Glomerular visceral epithelial cell (primary cell): Measurements from ENCODE around the gene HOXC11.

Experiments used
- DNase-seq: peaks from one replicate; pipeline ENCODE4 v3.0.0-alpha.2; 2016; ENCODE audit errors: extremely low spot score

HOXC11 gene

DNA sequence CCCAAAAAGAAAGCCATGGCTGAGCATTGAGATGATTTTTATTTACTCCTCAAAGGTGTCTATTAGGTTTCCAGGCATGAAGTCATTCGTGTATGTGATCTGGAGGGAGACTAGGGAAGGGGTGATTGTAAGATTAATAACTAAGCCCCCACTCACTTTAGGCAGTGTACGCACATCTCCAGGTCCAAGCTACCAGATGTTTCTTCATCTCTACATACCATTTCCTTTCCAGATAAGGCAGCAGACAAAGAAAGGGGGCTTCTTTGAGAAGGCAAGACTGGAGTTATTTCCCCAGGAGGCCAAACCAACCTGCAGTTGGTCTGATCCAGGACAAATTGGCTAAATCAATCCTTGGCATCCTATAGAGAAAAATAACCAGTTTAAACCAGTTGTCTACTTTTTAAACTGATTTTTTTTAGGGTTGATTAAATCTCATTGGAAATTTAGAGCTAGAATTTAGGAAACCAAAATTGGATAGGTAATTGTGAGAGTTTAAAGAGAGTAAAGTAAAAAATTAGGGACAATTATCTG lies 30.4 kb upstream of the HOXC11 start:
- no peak for DNase-seq

DNA sequence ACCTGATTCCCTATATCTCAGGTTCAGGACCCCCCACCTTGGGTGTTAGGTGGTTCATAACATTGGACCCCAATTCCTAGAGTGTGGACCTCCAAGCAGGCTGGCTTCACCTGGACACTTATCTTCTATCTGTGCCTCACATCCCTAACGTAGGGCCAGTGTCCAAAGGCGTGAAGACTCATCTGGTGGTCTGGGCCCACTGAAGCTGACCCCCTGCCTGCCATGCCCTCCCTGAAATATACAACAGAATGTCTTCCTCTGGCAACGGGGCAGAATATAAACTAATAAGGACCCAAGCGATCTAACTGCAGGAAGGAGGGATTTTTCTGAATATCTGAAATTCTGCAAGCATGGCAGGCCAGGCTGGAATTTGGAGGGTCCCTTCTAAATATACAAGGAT lies 28.7 kb upstream of the HOXC11 start:
- DNase-seq, result no peak

DNA sequence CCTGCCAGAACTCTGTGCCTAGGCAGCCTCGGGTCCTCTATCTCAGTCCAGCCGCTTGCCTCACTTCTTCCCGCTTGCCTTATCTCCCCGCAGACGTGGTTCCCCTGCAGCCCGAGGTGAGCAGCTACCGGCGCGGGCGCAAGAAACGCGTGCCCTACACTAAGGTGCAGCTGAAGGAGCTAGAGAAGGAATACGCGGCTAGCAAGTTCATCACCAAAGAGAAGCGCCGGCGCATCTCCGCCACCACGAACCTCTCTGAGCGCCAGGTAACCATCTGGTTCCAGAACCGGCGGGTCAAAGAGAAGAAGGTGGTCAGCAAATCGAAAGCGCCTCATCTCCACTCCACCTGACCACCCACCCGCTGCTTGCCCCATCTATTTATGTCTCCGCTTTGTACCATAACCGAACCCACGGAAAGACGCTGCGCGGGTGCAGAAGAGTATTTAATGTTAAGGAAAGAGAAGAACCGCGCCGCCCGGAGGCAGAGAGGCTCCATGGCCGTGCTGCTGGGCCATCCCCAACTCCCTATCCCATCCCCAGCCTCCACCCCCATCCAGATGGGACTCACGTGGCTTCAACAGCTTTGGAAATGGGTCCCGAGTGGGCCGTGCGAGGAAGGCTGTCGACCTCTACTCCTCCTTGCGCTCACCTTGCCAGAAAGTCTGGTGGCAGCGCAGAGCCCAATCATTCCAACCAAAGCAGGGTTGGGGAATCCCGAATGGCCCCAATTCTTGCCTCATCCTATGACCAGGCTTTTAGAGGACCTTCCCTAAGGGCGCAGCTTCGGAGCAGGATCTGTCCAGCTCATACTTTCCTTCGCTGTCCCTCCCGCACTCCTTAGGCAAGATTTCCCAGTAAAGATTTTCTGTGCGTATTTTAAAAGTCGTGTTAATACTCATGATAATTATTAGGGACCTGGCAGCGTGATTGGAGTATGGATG lies 27.7 kb upstream of the HOXC11 start:
- no peak for DNase-seq

DNA sequence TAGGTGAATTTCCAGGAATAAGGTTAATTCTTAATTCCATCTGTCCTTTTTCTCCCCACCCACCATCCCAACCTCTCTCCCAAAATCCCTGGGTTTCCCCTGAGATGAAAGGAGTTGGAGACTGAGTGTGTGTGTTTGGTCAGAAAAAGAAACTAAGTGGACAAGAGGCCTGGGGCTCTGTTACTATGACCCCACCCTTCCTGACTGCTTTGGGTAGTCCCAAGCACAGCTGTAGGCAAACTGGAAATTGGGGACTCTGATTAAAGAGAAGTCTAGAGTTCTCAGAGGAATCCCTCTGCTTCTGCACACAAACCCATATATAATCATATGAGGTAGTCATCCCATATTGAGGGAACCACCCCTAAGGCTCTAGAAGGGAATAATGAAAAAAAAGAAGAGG lies 25.2 kb upstream of the HOXC11 start:
- DNase-seq, result no peak

DNA sequence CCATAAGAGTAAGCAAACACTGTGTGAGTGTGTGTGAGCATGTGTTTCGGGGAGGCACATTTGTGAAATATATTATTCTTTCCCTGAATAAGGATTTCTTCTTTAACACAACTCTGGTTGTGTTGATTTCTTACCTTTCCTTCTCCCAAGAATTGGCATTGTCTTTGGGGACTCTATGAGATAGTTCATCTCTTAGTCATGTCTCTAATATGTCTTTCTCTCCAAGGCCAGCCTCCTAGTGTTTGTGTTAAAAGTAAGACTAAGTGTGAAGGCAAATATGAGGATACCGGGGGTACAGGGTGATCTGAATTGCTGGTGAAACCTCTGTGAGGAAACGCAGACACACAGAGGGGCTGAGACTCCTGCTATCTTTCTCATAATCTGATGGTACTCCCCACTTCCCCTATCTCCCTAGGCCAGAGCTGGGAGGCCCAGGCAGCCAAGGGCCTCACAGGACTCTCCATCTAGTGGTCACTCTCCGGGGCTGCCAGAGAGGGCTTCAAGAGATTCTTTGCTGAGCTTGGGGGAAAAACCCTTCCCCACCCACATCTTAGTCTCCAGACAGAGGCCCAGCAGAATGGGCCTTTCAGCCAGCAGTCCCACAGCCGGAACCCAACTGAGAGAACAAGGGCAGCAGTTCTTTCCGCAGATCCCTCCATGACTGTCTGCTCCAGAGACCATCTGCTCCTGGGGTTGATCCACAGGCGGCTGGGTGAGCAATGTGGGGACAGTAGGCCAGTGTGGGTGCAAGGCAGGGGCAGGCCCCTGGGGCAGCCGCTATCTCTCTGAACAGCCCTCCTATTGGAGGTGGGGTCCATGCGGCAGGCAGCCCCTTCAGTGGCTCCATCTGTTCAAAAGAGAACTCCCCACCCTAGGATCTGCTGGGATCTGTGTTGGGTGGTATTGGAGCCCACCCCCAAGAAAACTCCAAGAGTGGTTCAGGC lies 24.0 kb upstream of the HOXC11 start:
- no peak for DNase-seq

DNA sequence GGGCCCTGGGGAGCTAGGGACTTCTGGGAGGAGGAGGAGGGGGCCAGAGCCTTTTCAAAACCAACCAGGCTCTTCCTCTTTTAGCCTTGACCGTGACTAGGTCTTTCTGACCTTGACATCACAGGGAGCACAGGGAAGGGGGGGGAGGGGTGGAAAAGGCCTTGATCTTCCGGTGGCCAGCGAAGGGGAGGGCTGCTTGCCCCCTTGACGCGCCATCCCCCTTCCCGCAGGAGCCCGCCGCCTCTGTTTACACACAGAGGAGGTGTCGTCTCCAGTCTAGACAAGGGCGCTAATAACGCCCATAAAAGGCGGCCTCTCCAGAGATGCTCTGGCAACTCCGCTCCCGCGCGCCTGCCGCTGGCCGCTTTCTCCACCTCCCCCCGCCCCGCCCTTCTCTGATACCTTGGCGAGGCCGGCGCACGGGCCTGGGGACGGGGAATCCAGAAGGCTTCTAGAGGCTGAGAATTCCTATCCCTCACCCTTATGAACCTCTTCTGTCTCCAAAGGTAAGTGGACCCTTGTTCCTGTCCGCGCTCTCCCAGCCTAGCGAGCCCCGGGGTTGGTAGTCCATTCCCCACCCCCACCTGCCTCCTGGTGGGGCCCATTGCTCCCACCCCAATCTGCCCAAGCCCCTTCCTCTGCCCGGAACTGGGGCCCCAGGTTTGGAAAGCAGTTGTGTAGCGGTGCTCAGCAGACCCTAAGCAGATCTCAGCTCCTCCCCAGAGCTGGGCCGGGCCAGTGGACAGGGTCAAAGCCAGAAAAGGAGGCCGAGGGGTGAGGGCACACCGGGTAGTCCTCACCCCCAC lies 23.1 kb upstream of the HOXC11 start:
- DNase-seq, result no peak

DNA sequence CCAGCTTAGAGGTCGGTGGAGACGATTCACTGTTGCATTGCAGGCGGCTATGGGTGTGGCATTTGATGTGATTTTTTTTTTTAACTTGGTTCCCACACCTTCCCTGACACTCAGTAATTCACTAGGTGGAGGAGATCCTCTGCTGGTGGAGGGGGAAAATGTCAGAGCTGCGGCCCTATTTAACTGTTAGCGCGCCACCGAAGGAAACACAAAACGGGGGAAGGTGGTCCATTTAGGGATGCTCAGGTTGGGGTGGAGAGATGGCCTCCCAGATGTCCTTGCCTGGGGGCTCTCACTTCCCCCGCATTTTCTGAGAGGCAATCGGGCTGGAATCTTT lies 22.5 kb upstream of the HOXC11 start:
- no peak for DNase-seq

DNA sequence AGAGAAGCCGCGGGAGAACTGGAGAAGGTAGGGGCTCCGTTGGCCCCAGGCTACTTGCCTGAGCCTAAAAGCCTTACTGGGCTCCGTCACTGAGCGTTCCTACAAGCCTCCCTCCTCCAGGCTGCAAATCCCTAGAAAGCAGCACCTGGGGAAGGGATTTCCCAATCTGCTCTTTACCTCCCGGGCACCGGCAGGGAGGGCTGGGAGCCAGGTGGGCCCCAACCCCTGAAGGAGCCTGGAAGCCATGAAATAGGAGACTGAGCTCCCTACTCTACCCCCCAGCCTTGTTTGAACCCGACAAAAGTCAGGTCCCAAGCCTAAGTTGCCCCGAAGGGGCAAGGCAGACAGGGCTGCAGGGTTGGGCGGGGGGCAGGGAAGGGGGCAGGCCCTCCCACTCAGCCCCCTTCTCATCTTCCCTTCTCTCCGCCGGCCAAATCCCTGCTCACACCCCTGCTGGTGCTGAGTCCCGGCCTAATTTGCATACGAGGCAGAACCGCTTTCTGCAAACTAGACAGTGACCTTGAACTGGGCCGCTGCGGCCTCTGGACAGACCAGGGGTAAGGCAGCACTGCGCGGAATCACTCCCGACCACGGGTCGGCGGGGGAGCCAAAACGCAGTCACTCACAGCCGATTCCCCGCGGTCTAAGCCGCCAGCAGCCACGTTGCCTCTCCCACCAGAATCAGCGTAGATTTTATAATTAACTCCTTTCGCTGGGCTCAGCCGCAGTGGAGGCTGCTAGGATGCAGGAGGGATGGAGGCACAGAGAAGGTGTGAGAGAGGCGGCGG lies 21.9 kb upstream of the HOXC11 start:
- DNase-seq, result no peak

DNA sequence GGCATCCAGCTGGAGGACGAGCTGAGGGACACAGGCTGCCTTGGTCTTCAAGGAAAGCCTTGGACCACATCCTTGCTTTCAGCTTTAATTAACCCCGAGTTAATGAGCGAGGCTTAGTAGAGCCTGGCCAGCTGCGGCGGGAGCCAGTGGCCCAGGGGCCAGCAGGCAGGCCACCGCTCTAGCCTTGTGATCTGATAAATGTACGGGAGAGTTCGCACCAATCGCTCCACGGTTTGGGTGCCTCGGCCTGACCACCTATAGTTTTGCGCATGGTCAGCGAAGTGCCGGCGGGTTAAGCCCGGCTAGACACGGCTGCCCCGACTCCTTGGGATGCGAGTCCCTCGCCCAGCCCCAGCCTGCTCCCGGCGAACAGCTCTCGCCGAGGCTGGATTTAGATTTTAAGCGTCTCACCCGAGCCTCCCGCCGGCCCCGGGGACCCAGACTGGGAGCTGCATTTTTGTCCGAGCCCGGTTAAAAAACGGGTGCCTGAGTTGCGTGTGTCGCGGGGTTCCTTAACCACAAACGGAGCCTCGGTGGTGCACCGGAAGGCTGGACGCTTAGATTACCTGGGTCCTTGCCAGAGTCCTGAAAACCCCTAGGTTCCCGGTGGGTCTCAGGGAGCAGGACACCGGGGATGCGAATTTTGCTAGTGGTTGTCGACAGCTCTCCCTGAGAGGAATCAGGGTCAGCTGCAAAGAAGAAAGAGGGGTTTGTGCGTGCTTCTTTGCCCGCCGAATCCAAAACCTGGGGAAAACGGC lies 21.2 kb upstream of the HOXC11 start:
- DNase-seq, result no peak

DNA sequence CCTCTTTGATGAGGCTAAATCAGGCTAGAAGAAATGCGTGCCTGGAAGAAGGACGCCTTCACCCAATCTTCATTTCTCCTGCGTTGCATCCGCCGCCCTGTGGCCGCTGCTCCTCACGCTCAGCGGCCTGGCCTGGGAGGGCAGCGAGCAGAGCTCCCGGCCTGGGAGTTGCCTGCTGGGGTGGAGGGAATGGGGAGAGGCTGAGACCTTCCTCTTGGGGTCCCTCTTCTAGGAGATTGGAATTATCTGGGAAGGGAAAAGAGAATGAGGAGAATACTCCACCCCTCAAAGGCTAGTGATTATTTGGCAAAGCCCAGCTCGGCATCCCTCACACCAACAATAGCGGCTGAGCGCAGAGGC lies 20.6 kb upstream of the HOXC11 start:
- no peak for DNase-seq

DNA sequence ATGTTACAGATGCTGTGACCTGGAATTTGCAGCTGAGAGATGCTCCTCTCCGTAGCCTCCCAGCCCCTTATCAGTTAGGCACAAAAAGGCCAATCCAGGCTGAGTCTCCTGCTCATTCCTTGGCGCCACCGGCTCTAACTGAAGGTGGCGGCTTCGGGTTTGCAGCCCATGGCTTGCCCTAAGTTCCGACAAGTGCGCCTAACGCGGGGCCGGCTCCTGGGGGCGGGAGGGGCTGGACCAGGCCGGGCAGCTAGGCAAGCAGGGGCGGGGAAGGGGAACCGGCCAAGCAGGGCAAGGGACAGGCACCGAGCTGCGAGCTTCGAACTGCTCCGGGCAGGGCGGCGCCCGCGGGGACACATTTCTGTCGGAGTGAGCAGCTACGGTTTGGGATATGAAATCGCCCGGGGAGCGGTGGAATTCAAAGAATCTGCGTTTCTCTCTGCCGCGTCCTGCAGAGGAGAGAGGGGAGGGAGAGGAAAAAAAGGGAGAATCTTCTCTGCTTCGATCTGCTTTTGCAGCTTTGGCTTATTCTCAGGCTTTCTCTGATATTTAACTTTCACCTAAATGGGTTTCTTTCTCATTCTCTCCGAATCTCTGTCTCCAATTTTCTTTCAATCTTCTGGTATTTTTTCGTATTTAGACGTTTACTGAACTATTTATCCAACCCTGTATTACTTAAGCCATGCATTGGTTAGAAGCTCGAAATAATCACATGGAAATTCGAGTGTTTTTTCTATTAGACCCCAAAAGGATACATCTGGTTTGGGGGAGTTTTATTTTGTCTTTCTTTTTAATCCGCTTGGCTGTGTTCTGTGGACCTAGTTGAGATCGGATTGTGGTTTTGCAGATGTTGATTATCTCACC lies 19.8 kb upstream of the HOXC11 start:
- peak; percentile 24 for DNase-seq

DNA sequence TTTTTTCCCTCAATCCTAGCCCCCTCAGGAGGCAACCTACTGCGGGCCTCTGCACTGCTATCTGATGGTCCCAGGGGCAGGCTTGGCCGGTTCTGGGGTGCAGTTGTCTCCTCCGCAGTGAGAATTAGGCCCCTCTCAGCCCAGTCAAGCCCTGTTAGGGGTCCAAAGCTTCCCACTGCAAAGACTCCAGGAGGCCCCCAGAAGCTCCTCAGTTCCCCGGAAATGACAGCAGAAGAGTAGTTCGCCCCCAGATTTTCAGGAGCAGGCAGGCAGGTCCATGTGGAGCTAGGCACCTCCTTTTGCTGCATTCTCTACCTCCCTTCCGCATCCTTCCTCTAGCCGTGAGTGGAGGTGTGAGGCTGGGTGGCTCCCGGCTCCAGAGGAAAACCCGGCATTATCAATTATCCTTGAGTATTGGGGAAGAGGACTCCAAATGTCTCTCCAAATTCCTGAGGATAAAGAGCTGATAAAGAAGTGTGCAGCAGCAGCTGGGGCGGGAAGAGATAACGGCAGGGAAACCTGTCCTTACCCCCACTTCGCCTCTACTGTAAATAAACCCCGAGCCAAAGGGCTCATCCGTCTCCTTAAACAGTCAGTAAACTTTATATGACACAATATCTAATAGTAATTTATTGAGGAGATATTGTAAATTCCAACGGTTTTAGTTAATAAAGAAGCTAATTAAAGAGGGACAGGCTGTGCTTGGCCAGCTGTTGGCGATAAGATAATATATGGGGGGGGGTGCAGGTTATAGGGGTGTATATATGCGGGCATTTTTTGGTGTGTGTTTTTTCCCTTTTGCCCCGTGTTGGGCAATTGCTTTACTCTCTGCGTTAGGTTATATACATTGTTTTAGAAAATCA lies 18.9 kb upstream of the HOXC11 start:
- DNase-seq, result no peak

DNA sequence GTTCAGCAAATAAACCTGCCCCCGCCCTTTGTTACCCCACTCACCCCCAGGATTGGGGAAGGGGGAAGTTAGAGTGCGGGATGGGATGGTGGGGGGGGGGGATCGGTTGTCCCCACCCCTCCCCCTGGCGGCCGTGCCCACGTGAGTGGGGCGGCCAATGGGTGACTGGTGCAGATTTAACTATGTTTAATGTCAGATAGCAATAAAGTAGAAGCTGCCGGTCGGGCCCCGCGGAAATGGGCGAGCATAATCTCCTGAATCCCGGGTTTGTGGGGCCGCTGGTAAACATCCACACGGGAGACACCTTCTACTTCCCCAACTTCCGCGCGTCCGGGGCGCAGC lies 18.3 kb upstream of the HOXC11 start, which contains the start of gene HOXC12:
TSS of gene HOXC12 (plus strand) at position 210 of the 342 bp plus-strand sequence. CDS start at position 237, 27 bp downstream.
- DNase-seq, result no peak

DNA sequence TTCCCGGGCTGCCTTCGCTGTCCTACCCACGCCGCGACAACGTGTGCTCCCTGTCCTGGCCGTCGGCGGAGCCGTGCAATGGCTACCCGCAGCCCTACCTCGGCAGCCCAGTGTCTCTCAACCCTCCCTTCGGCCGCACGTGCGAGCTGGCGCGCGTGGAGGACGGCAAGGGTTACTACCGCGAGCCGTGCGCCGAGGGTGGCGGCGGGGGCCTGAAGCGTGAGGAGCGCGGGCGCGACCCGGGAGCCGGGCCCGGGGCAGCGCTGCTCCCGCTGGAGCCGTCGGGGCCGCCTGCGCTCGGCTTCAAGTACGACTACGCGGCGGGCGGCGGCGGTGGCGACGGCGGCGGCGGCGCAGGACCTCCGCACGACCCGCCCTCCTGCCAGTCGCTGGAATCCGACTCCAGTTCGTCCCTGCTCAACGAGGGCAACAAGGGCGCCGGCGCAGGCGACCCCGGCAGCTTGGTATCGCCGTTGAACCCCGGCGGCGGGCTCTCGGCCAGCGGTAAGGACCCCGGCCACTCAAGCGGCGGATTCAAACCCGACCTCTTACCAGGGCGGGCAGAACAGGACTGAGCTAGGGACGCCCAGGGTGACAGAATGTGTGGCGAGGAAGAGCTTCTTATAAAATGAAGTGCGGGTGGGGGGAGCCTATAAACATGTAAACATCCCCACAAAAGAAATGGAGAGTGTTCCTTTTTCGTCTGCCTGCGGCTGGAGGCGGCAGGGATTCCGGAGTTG lies 17.7 kb upstream of the HOXC11 start:
- DNase-seq, result no peak

DNA sequence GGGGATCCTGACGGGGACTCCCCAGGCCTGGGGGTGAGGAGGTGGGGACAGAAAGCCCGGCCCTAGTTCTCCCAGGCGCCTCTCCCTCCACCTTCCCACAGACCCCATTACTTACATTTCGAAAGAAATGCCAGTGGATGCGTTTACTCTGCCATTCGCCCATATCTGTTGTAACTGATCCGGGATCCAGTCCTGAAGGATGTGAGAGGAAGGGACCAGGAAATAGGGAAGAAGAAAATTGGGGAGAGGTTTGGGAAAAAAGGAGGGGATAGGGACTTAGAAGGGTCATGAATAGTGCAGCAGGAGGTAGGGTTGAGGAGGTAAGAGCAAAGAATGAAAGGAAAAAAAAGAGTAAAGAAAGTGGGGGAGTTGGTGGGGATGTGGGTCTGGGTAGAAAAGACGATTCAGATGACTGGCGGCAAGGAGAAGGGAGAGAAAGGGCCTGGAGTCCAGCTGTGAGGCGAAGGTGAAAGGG lies 17.1 kb upstream of the HOXC11 start:
- no peak for DNase-seq

DNA sequence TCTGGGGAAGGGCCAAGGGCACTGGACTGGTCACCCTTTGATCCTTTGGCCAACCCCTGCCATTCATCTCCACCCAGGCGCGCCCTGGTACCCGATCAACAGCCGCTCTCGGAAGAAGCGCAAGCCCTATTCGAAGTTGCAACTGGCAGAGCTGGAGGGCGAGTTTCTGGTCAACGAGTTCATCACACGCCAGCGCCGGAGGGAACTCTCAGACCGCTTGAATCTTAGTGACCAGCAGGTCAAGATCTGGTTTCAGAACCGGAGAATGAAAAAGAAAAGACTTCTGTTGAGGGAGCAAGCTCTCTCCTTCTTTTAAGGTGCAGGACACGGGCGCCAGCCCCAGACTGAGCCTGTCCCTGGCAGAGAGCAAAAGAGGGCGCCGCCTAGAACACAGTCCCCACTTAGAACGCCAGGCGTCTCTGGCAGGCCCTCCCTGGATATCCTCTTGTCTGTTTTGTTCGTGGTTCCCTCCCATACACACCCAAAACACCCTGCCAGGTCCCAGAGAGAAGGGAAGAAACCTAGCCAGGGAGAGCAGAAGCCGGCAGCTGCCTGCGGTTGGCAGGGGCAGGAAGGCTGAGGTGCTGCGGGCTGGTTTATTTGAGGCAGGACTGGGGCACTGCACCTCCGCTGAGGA lies 16.6 kb upstream of the HOXC11 start:
- DNase-seq, result no peak
